GF-D8 (cell line): ENCODE data around the gene CDHR2.

ENCODE experiments used
- DNase-seq: peaks from one replicate; lab custom pipeline; 2025; lab: John Stamatoyannopoulos, UW

Gene CDHR2, protein sequence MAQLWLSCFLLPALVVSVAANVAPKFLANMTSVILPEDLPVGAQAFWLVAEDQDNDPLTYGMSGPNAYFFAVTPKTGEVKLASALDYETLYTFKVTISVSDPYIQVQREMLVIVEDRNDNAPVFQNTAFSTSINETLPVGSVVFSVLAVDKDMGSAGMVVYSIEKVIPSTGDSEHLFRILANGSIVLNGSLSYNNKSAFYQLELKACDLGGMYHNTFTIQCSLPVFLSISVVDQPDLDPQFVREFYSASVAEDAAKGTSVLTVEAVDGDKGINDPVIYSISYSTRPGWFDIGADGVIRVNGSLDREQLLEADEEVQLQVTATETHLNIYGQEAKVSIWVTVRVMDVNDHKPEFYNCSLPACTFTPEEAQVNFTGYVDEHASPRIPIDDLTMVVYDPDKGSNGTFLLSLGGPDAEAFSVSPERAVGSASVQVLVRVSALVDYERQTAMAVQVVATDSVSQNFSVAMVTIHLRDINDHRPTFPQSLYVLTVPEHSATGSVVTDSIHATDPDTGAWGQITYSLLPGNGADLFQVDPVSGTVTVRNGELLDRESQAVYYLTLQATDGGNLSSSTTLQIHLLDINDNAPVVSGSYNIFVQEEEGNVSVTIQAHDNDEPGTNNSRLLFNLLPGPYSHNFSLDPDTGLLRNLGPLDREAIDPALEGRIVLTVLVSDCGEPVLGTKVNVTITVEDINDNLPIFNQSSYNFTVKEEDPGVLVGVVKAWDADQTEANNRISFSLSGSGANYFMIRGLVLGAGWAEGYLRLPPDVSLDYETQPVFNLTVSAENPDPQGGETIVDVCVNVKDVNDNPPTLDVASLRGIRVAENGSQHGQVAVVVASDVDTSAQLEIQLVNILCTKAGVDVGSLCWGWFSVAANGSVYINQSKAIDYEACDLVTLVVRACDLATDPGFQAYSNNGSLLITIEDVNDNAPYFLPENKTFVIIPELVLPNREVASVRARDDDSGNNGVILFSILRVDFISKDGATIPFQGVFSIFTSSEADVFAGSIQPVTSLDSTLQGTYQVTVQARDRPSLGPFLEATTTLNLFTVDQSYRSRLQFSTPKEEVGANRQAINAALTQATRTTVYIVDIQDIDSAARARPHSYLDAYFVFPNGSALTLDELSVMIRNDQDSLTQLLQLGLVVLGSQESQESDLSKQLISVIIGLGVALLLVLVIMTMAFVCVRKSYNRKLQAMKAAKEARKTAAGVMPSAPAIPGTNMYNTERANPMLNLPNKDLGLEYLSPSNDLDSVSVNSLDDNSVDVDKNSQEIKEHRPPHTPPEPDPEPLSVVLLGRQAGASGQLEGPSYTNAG (N-terminal part only)

DNA sequence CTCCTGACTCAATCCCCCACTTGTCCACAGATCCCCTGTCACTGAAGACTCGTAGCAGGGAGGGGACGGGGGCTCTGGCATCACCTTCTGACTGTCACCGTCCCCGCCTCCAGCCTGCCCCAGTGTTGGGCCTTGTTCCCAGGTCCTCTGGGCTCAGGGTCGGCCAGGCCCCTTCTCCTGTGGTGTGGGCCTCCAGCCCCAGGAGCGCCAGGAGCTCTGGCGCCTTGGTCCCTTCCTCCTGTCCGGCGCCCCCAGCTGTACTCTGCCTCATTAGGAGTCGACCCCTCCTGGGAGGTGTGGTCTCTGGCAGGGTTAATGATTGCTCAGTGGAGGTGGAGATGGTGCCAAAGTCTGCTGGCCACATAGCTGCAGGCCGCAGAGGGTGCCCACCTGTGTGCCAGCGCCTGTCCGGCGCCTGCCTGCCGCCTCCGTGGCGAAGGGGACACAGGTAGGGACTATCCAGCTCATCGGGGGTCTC lies at the start of gene CDHR2:
CDHR2 (plus strand) TSS at position 376 of the 478 bp plus-strand sequence. CDS start 16,011 bp downstream, outside the sequence.
- DNase-seq: no peak

DNA sequence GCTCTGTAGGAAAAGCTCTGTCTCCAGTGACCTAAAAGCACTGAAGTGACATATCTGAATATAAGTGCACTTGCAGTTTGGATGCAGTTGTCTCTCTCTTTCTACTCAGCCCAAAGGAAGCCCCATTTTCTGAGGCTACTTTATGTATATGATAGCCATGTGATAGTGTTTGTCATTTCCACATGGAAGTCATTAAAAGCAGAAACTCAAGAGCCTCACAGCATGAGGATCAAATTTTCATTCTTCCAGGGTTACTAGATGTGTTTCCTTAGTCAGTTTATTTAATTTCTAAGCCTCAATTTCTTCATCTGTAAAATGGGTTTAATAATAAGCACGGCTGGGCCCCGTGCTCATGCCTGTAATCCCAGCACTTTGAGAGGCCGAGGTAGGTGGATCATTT lies 48.6 kb upstream of the CDHR2 start:
- DNase-seq: no peak

DNA sequence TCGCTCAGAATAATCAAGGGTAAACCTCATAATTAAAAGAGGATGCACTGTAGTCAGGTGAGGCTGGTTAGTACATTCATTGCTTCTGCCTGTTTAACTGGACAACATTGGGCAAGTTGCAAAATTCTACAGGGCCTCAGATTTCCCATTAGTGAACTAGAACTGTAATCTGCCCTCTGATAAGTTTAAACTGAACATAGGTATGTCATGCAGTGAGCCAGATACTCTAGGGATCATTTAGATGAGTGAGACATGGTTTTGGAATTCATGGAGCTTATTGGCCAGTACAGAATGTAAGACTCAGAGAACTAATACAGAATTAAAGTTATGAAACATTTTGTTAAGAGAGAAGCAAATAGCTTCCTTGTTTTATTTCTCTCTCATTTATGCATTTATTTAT lies 47.8 kb upstream of the CDHR2 start:
- no peak for DNase-seq

DNA sequence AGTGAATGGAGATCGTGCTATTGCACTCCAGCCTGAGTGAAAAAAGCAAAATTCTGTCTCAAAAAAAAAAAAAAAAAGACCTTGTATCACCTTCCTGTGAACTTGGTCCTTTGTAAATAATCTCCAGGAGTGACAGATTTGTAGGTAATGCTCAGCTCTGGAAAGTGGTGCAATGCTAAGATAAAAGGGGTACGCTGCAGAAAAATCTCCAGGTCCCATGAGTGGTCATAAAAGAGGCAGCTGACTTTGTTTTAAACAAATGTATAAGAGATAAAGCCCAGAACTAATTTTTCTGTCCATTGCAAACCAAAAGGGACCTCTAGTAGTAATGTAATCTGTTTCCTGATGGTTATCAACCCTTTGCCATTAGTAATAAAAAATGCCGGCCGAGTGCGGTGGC lies 45.6 kb upstream of the CDHR2 start:
- DNase-seq: no peak

DNA sequence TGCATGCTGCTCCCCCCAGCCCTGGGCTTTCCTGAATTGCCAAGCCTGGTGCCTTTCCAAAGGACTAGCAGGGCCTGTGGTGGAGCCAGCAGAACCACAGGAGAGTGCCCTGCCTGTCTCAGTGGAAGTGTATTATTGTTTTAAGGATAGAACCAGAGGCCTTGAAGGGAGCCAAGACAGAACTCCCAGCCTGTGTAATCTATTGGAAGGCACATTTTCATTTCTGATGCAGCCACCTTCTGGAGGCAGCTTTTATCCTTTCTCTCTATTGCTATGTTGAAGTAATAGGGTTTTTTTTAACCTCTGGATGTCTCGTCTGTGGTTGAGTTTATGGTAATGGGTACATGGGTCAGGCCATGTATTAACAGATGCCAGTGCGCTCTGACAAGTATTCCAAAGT lies 41.2 kb upstream of the CDHR2 start:
- DNase-seq: no peak

DNA sequence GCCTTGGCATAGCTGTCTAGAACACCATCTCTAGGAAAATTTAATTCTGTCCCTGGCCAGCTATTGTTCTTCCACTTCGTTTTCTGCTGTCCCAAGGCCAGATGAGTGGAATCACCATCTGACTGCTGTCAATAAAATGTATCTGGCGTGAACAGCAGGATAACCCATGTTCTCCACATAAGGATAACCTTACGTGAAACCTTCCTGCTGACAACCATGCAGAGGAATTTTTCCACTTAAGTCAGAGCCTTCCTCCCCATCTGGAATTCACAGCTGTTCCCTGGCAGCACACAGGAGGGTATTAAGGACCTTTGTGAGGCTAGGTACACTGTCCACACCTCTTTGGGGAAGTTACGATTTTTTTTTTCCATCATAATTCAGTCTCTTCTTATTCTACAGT lies 40.5 kb upstream of the CDHR2 start:
- no peak for DNase-seq

DNA sequence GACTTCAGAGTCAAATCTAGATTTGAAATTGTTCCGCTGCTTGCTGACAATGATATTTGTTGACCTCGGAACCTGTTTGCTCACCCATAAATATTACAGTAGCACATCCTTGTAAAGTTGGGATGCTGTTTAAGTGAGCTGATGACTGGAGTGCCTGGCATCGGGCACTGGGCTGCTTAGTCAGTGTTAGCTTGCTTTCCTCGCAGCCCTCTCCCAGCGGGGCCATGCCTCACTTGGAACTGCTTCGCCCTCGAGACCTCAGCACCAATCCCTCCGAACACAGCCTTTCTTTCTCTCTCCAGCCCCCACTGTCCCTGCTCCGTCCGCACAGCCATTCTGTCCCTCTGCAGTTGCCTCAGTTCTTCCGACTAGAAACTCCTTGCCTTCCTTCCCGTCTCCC lies 35.4 kb upstream of the CDHR2 start:
- no peak for DNase-seq

DNA sequence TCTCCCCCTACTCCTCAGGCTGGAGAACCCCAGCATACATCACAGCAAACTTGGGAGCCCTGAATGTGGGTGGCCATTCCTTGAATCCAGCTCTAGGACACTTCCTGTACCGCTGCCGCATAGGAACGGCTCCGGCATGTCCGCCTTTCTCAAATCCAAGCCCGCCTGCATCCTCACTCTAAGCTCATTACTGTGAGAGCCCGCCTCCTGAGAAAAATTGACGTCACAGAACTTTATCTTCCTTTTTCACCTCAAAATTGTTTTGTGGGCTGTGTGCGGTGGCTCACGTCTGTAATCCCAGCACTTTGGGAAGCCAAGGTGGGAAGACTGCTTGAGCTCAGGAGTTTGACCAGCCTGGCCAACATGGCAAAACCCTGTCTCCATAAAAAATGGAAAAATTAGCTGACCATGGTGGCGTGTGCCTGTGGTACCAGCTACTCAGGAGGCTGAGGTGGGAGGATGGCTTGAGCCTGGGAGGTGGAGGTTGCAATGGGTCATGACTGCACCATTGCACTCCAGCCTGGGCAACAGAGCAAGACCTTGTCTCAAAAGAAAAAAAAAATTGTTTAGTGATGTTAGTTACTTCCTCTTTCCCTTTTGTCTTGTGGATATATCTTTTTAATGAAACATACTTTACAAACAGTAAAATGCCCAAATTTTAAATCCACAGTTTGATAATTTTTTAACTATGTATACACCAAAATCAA lies 34.7 kb upstream of the CDHR2 start:
- DNase-seq: no peak

DNA sequence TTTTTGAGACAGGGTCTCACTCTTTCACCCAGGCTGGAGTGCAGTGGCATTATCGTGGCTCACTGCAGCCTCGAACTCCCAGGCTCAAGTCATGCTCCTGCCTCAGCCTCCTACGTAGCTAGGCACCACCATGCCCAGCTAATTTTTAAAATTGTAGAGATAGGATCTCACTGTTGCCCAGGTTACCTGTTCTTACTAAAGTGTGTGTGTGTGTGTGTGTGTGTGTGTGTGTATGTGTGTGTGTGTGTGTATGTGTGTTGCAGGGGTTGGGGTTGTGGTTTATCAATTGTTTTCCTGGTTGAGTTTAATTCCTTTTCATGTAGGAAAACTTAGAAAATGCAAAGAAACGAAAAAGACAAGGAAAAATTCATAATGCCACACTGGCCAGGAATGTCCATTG lies 33.7 kb upstream of the CDHR2 start:
- DNase-seq: no peak

DNA sequence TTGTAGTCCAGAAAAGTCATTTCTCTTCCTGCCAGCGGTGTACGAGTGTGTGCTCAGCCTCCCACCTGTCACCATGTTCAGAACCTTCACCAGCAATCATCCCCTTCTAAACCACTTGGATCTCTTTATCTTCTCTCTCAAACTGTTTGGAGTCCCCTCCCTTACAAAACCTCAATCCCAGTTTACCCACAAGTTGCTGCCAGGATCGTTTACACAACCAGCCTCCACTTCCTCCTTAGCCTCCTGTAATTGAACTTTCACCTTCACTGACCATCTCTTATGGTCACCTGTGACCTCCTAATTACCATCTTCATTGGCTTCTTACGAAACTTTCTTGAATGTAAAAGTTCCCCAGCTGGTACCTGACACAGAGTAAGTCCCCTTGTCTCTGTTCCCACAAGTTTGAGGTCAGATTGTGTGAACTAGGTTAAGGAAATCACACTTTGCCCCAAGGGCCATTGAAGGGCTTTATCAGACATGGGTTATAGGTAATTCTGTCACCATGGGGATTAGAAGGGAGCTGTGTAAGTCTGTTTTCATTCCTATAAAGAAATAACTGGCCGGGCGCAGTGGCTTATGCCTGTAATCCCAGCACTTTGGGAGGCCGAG lies 32.0 kb upstream of the CDHR2 start:
- DNase-seq: no peak

DNA sequence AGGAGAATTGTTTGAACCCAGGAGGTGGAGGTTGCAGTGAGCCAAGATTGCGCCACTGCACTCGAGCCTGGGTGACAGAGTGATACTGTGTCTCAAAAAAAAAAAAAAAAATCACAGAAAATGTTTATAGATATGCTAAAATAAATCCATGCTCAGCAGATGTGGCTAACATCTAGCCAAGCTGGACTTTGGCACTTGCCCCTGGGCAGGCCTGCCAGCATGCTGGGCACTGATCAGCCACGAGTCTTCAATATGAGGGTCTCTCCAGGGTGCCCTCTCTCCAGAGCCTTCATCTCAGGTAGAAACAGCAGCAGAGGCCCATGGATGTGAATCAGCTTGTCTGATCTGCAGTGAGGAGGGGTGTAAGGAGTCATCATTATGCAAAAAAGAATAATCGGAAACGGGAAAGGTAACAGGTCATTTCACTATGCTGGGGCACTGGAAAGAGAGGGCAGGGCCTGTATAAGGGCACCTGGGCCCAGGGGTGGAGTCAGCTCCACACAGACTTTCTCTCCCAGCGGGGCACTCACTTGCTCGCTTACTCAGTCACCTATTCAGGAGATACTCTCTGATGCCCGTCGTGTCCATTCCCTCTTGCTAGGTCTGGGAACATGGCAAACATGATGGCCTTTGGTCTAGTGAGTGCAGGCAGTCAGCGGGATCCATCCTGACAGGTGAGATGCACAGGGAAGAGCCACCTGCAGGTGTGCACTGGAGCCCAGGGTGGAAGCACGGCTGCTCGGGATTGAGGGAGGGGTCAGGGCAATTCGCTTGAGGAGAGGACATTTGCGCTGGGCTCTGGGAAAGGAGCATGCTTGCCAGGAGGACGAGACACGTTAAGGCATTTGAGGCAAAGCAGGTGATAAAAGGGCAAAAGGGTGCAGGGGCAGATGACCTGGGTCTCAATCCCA lies 29.1 kb upstream of the CDHR2 start:
- no peak for DNase-seq

DNA sequence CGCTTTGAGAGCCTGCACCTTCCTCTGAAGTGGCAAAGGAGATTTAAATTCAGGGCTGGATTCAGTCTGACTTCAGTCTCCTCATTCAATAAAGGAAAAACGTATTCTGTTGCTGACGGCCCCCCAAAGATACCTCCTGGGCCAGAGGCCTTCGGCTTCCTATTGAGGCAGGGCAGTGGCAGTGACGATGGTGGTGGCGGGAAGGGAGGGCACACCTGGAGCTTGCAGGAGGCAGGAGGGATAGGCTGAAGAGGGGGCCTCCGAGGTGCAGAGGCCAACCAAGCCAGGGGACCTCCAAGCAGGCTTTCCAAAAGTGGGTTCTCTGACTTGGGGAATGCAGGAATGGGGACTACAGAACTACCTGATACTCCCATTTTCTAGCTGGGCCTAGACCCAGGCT lies 27.9 kb upstream of the CDHR2 start:
- no peak for DNase-seq

DNA sequence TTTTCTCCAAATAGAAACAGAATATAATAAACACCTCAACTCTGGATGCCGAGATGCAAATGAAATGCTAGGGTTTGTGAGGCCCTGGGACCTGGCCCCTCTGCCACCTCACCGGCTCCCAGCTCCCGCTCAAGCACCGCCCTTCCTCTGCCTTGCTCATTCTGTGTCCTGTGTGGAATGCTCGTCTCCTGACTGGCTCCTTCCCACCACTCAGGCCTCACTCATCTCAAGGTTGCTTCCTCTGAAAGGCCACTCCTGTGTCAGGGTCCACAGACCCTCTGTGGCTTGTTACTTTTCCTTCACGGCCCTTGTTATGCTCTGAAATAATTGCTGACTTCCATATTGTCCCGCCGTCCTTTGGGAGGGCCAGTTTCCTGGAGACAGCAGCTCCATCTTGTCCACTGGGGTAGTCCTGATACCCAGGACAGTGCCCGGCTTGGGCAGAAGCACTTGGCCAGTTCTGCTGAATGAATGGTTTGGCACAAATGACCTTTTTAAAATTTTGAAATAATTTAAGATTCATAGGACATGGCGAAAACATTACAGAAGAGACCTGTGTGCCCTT lies 27.4 kb upstream of the CDHR2 start:
- DNase-seq: no peak

DNA sequence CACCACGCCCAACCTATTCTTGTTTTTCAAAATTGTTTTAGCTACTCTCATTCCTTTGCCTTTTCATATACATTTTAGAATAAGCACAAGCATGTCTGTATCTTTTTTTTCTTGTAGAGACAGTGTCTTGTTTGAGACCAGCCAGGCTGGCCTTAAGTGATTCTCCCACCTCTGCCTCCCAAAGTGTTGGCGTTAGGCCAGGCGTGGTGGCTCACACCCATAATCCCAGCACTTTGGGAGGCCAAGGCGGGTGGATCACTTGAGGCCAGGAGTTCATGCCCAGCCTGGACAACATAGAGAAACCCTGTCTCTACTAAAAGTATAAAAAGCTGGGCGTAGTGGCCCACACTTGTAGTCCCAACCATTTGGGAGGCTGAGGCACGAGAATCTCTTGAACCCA lies 25.0 kb upstream of the CDHR2 start:
- no peak for DNase-seq

DNA sequence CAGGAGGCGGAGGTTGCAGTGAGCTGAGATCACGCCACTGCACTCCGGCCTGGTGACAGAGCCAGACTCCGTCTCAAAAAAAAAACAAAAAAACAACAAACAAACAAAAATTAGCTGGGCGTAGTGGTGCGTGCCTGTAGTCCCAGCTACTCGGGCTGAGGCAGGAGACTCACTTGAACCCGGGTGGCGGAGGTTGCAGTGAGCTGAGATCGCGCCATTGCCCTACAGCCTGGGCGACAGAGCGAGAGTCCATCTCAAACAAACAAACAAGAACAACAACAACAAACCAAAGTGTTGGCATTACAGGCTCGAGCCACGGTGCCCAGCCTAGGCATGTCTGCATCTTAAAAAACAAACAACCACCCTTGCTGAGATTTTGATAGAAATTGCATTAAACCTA lies 24.2 kb upstream of the CDHR2 start:
- no peak for DNase-seq

DNA sequence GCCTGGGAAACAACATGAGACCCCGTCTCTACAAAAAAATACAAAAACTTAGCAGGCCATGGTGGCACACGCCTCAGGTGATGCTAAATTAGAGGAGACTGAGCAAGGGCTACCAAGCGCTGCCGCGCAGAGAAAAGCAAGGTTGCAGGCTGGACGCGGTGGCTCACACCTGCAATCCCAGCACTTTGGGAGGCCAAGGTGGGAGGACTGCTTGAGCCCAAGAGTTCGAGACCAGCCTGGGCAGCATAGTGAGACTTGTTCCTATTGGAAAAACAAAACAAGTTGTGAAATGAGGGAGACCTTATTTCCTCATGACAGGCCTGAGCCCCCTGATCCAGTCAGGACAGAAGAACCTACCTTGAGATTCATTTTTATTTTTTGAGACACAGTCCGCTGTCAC lies 23.5 kb upstream of the CDHR2 start:
- DNase-seq: no peak

DNA sequence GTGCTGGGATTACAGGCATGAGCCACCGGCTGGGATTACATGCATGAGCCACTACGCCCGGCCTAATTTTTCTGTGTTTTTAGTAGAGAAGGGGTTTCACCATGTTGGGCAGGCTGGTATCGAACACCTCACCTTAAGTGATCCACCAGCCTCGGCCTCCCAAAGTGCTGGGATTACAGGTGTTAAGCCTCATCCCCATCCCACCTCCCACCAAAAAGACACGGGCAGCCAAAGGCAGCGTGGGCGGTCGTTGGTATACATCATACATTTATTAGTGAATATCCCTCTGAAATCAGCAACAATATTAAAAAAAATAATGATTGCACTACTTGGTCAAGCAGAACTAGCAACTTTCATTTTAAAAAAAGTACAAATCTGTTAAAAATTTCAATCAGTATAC lies 22.7 kb upstream of the CDHR2 start:
- DNase-seq: no peak

DNA sequence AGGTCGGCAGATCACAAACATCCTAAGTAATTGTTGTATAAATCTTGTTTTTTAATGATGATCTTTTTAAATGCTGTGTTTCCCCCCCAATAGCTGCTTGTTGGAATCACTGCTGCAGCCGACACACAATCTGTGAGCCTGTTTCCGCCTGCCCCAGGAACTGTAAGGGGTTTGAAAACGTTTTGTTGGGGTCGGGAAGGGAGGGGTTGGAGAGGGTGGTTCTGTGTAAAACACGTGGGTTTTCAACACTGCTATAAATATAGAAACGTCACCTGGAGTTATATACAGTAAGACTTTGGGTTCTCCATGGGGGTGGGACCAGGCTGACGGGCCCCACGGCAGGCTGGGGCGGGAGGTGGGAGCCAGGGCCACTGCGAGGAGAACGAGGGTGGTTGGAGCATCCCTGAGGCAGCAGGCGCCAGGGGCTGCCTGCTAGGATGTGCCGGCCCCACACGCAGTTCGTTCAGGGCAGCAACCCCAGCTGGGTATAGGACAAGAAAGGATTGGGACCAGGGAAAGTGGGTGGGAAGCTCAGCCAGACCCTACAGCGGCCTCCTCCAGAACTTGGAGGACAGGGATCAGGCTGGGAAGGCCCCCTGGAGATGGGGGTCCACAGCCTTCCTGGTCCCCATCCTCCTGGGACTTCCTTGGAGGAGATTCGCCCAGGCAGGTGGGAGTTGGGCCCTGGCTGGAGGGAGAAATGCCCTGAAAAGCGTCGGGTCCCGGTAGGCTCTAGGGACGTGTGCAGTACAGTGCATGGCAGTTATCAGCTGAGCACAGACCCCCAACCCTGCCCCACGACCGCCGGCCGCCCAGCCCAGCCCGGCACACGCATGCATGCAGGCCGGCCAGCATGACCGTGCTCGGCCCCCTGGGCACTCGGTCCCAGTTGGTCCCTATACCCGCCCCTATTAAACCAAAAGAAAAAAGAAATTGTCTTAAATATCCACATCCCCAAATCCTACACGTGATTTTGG lies 21.6 kb upstream of the CDHR2 start:
- no peak for DNase-seq

DNA sequence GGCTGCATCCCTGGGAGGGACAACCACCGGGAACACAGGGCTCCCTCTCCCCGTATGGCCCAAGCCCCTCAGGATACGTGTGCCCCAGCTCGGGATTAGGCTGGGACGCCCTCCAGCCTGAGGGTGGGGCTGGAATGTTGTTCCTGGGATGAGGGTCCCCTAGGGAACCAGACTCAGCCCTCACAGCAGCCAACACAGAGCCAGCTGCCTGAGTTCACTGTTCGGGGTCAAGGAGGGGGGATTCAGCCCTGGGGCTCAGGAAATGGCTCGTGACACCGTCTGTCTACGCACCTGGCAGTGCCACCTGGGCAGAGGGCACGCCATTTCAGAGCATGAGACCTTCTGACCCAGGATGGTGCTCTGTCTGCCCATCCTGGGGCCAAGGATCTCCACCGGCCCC lies 20.8 kb upstream of the CDHR2 start:
- DNase-seq: no peak
